Measurements from ENCODE around the gene ME3.

Gene ME3

GRCh38 chr11:86519064-86519911 is 153.1 kb downstream of the ME3 start:
- no peak for DNase-seq (ENCODE audit: low read depth in 1 of 2, low spot score in 1 of 2)

GRCh38 chr11:86518211-86518610 is 154.2 kb downstream of the ME3 start:
- DNase-seq (ENCODE audit: low read depth in 1 of 2, low spot score in 1 of 2) = no peak

GRCh38 chr11:86517557-86517956 is 154.9 kb downstream of the ME3 start:
- no peak for DNase-seq (ENCODE audit: low read depth in 1 of 2, low spot score in 1 of 2)

DNA sequence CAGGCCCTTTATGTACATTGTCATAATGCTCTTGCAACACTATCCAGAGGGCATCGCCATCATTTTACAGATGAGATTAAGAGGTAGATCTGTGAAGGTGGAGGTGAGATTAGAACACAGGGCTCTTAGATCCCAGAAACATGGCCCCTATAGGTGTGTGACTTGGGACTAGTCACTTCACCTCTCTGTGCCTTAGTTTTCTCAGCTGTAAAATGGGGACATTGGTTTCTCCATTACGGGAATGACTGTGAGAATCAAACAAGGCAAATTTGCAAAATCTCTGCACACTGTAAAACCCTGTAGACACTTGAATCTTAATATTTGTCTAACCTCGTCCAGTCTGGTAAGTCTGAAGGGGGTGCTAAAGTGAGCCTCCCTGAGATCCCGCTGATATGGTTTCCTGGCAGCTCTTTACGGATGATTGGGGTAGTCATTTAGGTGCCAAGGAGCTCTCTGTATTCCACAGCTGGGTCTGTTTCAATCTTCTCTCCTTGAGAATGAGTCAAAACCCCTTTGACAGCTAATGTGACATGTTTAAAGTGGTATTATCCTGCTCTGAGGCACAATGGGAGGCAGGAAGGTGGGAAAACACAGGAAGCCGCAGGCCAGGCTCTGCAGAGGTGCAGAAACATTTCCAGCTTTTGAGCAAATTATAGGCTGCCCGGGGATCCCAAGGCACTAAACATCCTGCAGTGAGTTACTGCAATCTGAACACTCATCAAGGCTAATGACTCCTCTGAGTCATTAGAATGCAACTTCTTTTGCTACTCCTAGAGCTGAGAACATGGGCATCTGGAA is 156.9 kb downstream of the ME3 start:
- no peak for DNase-seq (ENCODE audit: low read depth in 1 of 2, low spot score in 1 of 2)

GRCh38 chr11:86514453-86514852 is 158.0 kb downstream of the ME3 start:
- no peak for DNase-seq (ENCODE audit: low read depth in 1 of 2, low spot score in 1 of 2)

DNA sequence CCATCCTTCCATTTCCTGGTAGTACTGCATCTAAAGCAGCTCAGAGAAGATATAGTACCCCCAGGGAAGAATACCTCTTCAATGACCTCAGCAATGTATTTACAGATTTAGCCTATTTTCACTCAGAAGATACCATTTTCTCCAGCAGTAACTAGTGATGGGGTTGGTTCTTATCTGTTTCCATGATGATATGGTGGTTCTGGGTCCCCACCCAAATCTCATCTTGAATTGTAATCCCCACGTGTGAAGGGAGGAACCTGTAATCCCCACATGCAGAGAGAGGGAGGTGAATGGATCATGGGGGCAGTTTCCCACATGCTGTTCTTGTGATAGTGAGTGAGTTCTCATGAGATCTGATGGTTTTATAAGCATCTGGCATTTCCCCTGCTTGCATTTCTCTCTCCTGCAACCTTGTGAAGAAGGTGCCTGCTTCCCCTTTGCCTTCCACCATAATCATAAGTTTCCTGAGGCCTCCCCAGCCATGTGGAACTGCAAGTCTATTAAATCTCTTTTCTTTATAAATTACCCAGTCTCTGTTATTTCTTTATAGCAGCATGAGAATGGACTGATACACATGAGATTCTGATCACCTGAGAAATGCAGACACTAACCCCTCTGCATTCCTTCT is 158.6 kb downstream of the ME3 start:
- no peak for DNase-seq (ENCODE audit: low read depth in 1 of 2, low spot score in 1 of 2)

DNA sequence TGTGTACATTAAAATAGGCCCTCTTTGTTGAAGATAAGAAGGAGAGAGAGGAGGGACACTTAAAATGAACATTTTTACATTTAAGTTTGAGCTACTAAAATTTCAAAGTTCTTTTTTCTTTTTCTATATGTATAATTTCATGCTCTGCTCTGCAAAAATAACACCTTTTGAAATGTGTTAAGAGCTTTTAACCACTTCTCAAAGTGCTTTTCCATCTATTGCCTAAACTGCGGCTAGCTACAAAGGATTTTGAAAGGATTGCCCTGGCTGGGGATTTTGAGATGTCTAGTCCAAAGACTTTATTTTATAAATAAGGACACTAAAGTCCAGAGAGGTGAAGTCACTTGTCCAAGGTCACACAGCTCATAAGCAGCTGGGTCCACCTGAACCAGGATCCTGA is 159.3 kb downstream of the ME3 start:
- DNase-seq (ENCODE audit: low read depth in 1 of 2, low spot score in 1 of 2) = no peak

DNA sequence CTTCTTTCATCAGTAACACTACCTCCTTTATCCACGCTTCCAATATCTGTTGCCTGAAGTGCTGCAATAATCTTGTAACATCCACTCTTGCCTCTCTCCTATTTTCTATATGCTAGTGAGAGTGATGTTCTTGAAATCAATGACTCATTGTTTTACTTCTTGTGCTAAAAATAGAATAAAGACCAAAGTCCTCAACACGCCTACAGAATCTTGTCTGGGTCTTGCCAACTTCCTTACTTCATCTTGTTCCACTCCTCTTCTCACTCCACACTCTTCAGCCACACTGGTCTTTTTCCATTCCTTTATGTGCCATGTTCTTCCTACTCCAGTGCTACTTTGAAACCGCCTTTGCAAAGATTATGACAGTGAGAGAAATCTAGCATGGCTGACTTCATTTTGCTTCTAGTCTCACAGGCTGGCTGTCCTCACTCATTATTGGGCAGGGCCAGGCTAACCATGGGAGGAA is 161.3 kb downstream of the ME3 start:
- DNase-seq (ENCODE audit: low read depth in 1 of 2, low spot score in 1 of 2) = no peak

- DNase-seq (ENCODE audit: low read depth in 1 of 2, low spot score in 1 of 2) = no peak
Measured at GRCh38 chr11:86510674-86511073, 161.7 kb downstream of the ME3 start.

DNA sequence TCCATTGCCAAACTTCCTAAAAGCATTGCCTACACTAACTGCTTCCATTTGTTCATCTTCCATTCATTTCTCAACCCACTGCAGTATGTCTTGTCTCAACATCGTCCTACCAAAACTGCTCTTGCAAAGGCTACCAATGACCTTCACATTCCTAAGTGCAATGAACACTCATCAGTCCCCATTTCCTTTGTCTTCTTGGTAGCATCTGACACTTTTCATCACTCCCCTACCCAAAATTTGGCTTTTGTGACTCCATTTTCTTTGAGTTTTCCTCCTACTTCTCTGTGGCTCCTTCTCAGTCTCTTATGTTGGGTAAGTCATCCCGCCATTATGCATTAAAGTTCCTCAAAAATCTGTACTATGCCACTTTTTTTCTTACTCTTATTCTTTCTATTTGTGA is 162.3 kb downstream of the ME3 start:
- no peak for DNase-seq (ENCODE audit: low read depth in 1 of 2, low spot score in 1 of 2)

DNA sequence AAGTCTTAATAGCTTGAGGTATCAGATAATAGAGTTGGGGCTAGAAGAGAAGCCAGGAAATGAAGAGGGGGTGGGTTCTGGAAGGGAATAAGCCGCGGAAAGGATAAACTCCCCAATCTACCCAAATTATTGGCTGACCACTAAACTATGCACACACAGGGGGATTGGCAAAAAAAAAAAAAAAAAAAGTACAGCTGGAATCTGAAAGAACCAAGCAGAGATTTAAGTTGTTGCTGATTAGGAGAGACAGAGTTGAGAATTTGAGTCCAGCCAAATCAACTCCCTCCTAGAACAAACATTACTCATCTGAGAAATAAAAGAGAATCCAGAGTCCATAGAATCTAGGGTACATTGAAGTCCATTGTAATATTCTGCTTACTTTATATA is 162.8 kb downstream of the ME3 start:
- DNase-seq (ENCODE audit: low read depth in 1 of 2, low spot score in 1 of 2) = no peak

- no peak for DNase-seq (ENCODE audit: low read depth in 1 of 2, low spot score in 1 of 2)
Measured at GRCh38 chr11:86508604-86509587, 163.5 kb downstream of the ME3 start.

DNA sequence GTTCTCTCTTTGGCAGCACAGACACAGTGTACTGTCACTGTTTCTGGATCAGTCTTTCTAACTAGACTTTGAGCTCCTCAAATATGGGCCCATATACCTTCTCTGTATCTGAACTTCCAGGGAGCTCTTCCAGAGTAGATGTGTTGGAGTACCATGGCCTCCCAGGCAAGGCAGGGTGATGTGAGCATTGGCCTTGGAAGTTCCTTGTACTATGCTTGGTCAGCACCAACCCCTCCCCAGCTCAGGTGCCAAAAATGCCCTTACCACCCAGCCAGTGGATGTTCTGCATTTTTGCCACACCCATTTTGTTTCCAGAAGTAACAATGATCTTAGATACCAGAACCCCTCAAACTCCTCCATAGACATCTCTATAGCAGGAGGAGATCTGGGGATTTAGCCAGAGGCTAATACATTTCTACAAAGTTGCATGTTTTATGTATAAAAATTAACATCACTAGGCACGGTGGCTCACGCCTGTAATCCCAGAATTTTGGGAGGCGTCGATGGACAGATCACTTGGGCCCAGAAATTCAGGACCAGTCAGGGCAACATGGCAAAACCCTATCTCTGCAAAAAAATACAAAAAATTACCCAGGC is 165.1 kb downstream of the ME3 start:
- no peak for DNase-seq (ENCODE audit: low read depth in 1 of 2, low spot score in 1 of 2)

DNA sequence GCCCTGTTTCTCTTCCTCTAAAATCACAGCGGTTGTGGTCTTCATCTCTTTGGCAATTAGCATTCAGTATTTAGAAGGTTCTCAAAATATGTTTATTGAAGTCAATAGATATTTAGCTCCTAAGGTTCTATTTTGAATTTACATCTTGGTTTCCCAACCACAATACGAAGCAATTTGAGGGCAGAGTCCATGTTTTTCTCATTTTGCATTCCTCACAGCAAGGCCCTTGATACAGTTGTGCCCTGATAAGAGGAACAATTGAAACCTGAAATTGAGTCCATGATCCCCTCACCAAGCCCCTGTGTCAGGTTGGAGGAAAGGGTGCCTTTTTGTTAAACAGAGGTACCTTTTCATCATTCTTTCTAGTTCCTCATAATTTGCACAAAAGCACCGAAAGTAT is 166.2 kb downstream of the ME3 start:
- no peak for DNase-seq (ENCODE audit: low read depth in 1 of 2, low spot score in 1 of 2)

DNA sequence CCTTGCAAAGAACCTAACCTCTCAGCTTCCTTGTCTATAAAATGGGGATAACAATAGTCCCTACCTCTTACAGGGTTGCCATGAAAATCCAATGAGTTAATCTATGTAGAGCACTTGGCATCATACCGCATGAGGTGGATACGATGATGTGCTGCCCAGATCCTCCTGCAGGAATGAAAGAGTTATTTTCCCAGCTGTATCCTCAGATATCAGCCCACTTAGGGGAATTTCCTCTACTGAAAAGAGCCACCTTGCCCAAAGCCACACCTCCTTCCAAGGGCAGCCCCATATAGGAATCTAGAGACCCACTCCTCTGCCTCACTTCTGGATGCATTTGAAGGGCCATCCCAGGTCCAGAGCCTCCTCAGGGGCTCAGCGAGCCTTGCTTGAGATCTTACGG is 169.3 kb downstream of the ME3 start:
- DNase-seq (ENCODE audit: low read depth in 1 of 2, low spot score in 1 of 2) = no peak

- no peak for DNase-seq (ENCODE audit: low read depth in 1 of 2, low spot score in 1 of 2)
Measured at GRCh38 chr11:86502137-86502642, 170.2 kb downstream of the ME3 start.

DNA sequence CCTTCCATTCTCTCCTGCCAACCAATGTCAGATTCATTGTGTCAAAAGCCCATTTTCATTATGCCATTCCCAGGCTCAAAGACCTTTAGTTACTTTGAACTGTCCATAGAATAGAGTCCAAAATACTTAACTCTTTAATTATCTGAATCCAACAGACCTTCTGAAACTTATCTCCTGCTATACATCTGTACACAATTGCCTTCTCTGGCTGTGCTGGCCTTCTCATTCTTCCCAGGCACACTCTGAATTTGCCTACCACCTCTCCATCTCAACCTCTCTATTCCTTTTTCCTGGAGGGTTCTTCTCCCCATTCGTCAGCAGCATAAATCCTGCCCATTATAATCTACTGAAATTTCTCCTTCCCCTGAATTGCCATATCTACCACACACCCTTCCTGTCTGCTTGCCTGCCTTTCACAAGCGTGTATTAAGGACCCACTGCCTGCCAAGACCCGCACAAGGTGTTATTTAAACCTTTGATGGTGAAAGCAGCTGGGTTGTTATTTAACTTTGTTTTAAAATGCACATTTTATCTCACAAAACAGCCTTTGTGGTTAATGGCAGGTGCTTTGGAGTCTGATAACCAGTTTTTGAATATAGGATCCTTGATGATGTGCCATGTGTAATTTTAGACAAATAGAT is 171.8 kb downstream of the ME3 start:
- no peak for DNase-seq (ENCODE audit: low read depth in 1 of 2, low spot score in 1 of 2)

- DNase-seq (ENCODE audit: low read depth in 1 of 2, low spot score in 1 of 2) = no peak
Measured at GRCh38 chr11:86499723-86500129, 172.7 kb downstream of the ME3 start.

GRCh38 chr11:86497836-86498235 is 174.6 kb downstream of the ME3 start:
- DNase-seq (ENCODE audit: low read depth in 1 of 2, low spot score in 1 of 2) = no peak

DNA sequence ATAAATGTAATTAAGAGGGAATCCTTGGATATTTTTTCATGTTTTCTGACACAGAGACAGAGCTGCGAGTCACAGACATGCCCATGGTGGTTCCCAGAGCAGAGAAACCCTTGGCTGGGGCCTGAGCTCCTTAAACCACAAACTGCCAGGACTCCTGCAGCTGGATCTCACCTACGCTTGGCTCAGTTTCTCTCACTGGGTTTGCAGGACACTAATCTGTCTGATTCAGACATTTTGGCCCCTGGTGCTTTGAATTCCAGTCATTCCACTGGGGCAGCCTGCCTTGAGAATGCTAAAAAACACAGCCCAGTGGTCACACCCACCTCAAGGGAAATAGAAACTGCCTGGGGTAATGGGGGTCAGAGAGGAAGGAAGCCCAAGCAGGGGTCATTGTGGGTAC is 175.1 kb downstream of the ME3 start:
- DNase-seq (ENCODE audit: low read depth in 1 of 2, low spot score in 1 of 2) = no peak

Data from stimulated activated CD4-positive, alpha-beta T cell treated with anti-CD3 and anti-CD28 coated beads, Interleukin-15, amount 100 ng/mL, for 1 hour (primary cell).